ENCODE results near the gene MAP7D3. TPM values are rescaled to one million over a fixed set of nuclear protein-coding genes. Genes with fewer than 3 reads are reported as not detected.

Gene MAP7D3
- total RNA-seq, 1 experiment from 2014 or later = 17.7 TPM

DNA sequence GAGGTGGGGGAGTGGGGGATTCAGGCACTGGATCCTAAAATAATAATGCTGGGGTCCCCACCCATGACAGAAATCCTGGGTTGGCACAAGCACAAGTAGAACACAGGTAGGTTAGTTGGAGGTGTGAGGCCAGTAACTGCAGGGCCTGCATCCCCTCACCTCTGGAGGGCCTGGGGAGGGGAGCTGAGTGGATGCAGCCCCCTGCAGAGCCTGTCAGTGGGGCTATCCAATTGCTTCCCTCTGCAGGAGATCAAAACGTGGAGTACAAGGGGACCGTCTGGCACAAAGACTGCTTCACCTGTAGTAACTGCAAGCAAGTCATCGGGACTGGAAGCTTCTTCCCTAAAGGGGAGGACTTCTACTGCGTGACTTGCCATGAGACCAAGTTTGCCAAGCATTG lies 43.7 kb downstream of the MAP7D3 start:
- no peak for DNase-seq (ENCODE audit: low read depth)

DNA sequence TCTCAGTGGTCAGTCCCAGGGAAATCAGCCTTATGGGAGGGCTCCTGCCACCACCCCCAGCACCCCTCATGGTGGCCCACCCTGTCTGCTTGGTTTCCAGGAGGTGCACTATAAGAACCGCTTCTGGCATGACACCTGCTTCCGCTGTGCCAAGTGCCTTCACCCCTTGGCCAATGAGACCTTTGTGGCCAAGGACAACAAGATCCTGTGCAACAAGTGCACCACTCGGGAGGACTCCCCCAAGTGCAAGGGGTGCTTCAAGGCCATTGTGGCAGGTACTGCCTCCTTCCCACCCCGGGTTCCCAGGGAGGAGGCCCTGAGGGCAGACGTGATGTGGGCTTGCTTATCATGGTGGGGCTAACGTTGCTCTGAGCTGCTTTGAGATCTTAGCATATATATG lies 44.3 kb downstream of the MAP7D3 start:
- no peak for DNase-seq (ENCODE audit: low read depth)

DNA sequence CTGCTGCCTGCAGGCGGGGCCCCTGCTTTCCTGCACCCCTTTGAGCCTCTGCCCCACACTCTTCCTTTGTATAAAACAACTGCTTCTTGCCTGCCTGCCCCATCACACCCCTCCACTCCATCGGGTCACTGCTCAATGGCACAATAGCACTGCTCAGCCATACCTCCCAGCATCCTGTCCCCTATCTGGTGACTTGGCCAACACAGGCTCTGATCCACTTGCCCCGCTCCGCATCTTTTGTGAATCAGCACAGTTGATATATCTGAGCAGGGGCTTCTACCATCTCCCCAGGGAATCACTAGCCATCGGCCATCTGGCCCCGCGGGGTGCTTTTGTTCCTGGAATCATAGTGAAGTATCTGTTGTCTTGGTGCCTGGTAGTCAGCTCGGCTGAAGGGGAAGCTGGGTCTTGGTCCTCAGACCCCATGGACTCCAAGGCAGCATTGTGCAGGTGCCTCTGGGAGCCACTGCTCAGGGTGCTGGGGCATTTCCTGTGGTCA lies 45.3 kb downstream of the MAP7D3 start:
- no peak for DNase-seq (ENCODE audit: low read depth)

DNA sequence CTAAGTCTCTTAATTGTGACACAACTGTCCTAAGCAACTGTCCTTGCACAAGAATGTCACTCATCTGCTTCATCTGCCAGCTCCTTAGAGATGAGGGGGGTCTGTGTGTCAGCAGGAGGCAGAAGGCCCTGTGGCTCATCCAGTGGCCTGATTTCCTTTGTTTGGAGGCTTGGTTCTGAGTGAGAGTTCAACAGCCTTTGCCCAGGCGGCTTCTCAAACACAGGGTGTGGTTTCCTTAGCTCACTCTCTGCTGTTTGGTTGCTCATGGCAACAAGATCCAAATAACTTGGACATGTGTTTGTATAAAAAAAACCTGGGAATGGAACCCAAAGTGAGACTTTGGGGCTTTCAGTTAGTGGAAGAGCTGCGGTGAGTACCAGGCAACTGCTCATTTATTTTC lies 46.6 kb downstream of the MAP7D3 start:
- DNase-seq (ENCODE audit: low read depth) = peak; percentile 68

DNA sequence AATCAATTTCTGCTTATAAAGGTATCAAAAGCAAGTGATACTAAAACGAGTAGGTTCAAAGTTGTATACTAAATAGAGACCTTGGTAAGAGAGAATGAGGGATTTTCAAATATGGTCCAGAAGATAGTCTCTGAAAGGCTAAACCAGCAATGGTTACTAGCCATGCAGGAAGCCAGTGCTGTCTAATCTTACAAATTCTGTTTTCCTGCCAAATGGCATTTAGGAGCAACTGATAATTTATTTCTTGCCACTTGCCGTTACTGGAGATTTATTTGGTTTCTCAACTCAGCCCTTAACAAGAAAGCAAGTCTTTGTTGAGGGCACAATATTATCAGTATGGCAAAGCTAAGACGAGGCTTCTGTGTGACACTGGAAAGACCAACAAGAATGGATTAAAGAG lies 47.2 kb downstream of the MAP7D3 start:
- DNase-seq (ENCODE audit: low read depth) = no peak

DNA sequence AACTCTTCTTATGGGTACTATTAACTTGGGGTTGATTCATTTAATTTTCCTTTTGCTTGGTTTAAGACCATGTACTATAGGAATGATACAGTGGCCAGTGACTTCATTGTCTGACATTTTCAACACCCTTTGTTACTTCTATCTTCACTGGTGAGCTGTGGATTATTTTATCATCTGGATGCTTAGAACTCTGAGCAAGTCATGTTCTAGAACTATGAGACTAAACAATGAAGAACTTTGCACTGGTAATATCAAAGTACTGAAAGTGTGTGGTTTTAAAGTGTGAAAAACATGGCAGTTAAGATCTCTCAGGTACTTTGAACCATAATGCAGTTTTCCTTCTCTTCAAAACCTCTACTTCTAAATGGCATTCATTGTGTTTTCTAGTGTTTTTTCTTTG lies 47.8 kb downstream of the MAP7D3 start:
- no peak for DNase-seq (ENCODE audit: low read depth)

DNA sequence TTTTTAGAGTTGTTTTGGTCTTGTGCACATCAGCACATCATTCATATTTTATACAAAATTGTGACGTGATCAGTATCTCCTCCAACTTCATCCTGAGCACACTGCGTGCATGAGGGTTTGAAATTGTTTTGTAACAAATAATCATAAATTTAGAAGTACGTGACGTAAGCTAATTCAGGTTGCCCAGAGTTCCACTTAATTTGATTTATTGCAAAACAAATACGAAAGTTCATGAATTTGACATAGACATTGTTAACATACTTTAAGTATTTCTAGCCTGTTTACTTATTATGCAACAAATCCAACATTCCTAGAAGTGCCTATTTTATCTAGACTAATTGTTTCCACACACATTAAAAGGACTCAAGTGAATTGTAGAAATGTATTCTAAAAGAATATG lies 48.3 kb downstream of the MAP7D3 start:
- no peak for DNase-seq (ENCODE audit: low read depth)

DNA sequence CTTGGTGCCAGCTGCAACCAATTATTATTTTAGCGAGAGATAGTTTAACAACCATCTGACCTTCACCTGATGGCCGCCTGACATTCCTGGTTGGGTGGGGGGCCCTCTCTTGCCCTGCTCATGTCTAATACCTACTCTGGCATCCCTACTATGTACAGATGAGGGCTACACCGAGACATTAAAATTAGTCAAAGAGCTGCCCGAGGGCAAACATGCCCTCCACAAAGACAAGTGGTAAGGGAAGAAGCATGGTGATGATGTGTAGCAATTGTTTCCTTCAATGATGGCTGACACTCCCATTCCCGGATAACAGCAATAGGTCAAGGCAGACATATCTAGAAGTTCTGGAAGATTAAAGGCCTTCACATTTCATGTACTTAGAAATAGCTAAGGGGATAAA lies 49.6 kb downstream of the MAP7D3 start:
- DNase-seq (ENCODE audit: low read depth) = no peak

DNA sequence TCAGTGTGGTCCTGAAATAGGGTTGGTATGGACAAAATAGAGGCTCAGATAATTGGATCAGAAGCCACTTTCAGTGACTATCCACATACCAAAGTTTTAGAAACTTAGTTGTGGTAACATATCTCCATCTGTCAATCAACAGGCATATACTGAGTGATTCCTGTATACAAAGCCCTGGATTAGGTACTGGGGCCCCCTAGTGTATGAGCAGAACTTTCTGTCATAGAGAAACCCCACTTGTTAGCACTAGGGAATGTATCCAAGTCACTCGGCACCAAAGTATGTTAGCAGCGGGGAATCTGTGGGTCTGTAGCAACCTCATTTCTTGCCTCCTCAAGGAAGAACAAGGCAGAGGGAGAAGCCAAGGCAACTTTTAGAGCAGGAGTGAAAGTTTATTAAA lies 50.7 kb downstream of the MAP7D3 start:
- peak; percentile 9 for DNase-seq (ENCODE audit: low read depth)

DNA sequence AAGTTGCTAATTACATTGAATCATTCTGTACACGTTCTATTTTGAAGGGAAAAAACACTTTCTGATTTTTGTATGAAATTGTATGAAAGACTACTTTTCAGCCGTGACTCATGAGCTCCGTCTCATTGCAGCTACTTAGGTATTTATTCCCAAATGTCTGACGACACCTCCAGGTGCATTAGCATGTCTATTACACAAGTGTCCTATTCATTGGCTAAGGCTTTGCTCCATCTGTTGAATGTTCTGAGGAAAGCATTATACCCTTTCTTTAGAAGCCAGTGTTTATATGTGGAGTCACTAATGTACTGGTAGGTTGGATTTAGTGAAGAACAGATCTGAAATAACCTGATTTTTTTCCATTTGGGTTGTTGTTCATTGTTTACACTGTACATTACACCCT lies 51.8 kb downstream of the MAP7D3 start:
- DNase-seq (ENCODE audit: low read depth) = no peak

DNA sequence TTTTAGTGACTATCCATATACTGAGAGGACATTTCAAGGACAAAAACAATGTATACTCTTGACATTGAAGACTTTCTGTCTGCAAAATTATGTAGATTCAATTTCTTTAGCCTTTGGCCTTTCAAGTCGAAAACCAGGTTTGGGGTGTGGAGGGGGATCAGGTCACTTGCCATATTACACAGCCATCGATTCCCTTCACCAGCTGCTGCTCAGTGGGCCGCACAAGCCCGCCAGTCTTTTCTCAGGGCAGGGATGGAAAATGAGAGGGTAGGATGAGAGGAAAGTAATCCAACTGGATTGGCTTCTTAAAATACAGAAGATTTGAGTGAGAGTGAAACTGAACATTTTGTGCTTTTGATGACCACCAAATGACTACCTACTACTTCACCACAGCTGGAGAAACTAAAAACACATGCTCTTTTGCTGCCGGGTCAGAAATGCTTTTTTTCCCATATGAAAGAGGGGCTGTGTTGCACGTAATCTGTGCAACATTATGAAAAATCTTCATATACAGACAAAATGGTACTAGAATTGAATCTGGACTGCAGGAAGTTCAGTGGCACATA lies 52.4 kb downstream of the MAP7D3 start:
- DNase-seq (ENCODE audit: low read depth) = no peak

DNA sequence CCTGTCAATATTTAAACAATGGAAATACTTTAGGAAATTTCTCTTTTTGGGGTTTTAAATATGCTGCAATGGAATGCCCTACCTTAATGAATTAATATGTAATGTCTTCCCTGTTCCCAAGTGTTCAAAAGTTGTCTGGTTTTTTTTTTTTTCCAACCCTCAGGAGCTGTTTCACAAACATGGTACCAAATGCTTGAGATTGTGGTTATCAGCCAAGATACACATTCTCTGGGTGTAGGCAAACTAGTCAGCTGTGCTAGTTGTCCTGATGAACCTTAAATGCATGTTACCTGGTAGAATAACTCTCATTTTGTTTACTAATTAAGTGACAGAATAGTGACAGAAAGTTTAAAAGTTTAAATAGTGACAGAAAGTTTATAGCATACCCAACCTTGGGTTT lies 53.2 kb downstream of the MAP7D3 start:
- DNase-seq (ENCODE audit: low read depth) = no peak

DNA sequence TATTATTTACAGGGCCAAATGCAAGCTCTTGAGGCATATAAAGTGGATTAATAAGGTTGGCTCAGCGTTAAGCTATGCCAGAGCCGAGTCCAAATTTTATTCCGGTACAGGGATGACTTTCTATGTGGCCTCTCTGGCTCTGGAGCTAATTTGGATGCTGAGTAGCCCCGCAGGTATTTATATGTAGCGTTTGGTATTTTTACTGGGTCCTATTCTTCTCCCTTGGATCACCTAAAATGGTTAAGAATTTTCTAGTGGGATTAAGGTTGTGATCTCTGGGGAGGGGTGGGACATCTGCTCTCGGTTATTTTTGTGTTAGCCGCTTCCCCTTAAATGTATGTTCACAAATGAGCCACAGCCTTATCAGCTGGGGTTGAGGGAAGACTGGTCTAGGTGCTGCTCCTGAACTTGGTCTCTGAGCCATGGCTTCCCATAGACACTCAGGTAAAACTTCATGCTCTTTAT lies 54.5 kb downstream of the MAP7D3 start:
- DNase-seq (ENCODE audit: low read depth) = no peak

DNA sequence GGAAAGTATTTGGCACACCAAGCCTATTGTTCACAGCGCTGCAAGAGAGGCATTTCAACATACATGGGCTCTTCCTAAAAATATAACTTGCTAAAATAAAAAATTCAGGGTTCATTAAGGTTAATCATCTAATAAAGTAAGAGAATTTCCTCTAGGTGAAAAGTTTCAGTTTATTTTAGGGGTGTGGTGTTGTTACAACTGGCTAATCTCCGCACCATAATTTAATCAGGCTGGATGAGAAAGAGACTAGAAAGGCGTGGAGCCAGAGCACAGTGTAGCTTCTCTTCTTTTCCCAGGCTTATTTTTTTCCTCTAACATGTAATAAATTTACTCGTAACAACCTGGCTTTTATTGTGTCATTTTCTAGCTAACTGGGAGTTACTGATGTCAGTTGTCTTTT lies 56.0 kb downstream of the MAP7D3 start:
- DNase-seq (ENCODE audit: low read depth) = no peak

DNA sequence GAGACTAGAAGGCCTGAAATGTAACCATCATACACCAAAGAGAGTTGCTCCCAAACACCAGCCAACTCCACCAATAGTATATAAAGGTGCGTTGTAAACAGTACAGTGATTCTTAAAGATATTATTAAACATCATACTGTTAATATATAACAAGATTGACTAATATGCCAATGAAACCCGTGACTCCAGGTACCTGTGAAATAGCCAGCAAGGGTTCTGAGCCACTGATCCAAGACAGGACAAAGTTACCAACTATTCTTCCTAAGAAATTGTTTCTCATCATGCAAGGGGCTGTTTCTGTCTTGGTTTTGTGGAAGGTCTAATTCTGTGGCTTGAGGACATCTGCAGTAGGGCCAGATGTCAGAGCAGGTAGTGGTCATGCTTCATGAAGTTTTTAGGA lies 56.7 kb downstream of the MAP7D3 start:
- DNase-seq (ENCODE audit: low read depth) = no peak

DNA sequence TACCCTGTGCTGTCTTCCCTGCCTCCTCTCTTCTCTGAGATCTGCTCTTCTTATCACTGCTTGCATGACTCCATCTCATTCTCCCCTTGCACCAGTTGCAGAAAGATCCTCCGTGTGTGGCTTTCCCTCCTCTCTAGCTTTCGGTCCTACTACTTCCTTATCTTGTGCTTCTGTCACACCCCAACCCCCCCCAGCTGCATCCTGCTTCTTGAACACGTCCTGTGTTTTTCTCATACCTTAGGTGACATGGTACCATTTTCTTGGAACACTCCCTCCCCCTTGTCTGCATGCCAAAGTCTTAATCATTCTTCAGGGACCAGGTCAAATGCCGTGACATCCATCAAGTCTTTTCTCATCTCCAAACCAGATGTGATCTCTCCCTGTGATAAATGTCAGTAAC lies 57.4 kb downstream of the MAP7D3 start:
- no peak for DNase-seq (ENCODE audit: low read depth)

DNA sequence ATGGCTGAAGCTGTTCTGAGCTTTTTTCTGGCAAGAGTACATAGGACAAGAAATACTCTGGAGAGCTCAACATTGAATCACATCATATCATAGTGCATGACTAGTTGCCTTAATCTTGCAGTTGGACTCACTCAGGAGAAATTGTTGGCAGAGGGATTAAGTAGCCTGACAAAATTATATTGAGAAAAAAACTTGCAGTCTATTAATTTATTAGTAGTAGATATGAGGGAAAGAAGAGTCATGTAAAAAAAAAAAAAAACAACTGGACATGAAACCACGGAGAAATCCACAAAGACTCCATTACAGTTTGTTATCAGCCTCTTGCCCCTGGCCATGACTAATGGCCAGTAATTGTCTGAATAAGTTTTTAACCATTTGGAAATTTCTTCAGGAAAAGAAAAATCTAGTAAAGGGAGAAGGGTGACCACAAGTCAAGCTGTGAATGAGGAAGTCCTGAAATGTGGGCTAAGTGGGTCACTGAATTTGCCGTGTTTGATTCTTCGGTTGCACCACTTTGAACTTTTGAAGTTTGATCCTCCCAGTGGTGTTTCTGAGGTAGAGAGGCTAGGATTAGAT lies 58.3 kb downstream of the MAP7D3 start:
- peak; percentile 34 for DNase-seq (ENCODE audit: low read depth)

DNA sequence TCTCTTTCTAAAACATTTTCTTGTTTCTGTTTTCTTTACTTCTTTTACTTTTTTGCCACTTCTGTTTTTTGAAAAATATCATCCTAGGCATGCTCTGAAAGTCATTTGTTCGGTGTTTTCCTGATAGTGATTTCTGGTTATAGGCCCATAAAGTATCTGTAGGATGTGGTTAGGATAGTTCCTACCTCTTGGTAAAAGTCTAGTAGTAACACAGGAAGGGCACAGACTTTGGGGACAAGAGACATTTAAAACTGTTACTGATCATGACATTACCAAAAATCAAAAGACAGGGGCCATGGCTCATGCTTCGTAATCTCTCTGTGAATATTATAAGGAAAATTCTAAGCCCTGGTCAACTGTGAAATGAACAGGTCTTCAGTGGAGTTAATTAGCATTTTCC lies 59.1 kb downstream of the MAP7D3 start:
- DNase-seq (ENCODE audit: low read depth) = no peak

DNA sequence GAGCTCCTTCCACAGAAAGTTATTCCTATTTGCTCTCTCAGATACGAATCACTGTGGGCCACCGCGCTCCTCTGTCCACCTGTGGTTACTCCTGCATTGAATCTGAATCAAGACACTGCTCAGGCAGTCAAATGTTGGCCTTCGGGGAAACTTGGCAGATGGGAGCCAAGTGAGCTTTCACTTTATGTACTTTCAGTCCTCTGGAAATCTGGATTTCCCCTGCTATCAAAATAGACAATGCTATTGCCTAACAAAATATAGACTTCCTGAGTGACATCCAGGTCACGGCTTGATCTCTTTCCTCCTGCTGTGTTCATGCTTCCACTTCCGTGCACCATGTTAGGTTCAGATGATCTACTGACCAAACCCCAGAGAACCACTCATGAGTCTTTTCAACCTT lies 60.0 kb downstream of the MAP7D3 start:
- no peak for DNase-seq (ENCODE audit: low read depth)

DNA sequence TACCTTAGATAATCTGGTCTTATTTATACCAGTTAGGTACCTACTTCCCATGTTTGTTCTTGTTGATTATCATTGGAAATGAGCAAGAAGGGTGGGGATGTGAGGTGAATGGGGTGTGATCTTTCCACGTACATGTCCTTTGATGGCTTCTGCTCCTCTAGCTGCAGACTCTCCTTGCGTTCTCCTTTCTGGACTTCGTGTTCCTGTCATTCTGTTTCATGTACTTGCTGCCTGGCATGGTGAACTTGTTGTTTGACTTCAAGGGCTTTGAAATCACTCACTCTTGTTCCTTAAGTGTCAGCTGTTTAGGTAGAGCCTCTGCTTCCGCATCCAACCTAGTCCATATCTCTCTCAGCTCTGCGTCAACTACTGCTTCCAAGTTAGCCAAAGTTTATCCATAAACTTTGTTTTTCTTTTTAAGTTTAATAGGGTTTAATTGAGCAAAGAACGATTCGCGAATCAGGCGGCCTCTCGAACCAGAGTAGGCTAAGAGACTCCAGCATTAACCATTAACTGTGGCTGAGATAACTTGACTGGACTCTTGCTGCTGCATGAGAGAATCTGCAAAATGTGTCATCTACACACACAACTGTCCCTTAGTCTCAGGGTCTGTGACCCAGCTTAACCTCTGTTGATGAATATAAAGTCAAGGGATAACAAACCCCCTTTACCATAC lies 61.0 kb downstream of the MAP7D3 start:
- no peak for DNase-seq (ENCODE audit: low read depth)

DNA sequence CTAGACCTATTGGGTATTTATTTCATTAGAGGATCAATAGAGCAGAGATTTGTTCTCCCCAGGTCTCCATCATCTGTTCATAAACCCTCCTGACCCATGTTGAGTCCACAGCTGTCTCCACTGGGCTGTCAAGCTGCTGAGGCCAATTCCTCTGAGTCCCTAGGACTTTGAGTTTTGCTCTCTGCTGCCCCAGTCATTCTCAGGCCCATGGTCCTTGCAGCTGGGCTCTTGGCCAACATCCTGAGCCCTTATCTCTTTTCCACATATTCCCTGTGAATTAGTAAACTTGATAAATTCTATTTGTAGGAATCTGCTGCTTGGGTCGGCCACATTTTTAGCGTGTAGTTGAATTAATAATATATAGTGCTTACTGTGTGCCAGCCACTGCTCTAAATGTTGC lies 62.0 kb downstream of the MAP7D3 start:
- no peak for DNase-seq (ENCODE audit: low read depth)

DNA sequence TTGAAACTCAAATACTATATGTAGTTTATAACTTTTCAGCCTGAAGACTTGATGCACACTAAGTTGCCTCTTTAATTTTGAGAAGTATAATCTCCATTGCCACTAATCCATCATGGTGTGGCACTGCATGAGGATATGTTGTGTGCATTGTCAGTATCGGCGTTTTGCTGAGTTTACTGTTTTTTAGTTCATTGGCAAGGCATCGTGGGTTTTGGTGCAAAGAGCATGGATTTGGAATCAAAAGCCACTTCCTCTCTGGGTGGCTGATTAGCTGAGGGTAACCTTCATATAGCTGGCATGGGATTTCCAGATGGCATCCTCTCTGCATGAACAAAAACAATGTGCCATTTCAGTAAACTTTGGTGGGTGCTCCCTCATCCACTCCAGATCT lies 65.2 kb downstream of the MAP7D3 start:
- no peak for DNase-seq (ENCODE audit: low read depth)

DNA sequence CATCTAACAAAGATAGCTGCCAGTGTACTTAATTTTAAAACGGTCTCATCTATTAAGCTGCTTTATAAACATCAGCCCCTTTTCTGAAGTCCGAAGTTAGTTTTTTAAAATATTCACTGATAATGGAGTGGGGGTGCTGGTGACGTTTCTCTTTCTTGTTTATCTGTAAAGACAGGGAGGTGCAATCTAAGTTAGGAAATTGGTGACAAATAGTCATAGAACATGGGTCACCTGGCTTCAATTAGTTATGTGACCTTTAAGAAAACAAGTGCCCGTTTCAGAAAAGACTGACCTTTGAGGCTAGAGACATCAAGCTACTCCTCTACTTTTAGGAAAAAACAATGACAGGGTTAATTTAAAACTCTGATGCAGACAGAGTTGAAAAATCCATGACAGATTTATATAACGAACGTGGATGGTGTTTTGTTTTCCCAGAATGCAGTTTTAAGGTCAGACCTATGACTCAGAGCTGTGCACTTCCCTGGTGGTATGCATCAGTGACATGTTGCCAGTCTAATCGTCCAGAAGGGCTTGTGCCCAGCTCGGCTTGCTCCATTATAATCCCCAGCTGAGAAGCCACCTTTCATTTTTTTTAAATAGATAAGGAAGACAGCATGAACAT lies 65.7 kb downstream of the MAP7D3 start:
- DNase-seq (ENCODE audit: low read depth) = peak; percentile 50

Data from Daoy (cell line).